ENCODE data around the gene PDE8B. TPM values are rescaled to one million over a fixed set of nuclear protein-coding genes. Genes with fewer than 3 reads are reported as not detected.

Gene PDE8B
- polyA plus RNA-seq, 1 donor (not counting 4 experiments of a cell fraction or from before 2014, with no cell fraction given), result not detected

DNA sequence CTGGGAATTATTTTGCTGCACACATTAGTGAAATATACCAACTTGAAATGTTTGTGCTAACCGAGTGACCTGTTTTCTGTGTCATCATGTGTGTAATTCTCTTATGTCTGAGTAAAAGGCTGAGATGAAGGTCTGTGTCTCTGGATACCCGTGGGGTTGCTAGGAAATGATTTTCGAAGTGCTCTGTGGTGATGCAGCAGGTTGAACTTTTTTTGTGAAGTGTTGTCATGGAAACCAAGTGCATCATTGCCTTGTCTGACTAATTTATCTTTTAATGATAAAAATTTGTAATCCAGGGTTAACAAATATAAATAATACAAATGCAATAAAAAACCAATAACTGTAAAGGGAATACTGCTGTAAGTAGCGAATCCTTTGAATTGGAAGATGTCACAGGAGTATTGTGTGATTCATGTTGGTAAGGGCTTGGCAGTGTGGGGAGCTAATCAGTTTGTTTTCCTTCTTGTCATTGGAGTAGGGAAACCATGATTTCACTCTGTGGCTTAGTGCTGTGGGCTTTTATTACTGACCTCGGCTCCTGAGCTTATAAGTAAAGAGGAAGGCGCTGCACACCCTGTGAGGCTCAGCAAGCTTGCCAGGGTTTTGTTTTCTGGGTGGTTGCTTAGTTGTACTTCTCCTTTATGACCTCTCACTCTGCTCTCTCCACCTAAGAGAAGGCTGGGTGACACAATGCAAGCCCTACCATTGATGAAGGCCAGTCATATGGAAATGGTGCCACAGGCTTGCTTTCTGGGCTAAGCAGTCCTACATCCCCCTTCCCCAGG lies 22.3 kb downstream of the PDE8B start:
- Histone ChIP-seq H3K4me3 (ENCODE audit: control insufficient read depth in 2 of 3, extremely low read depth in 1 of 3, insufficient read depth in 2 of 3, low read depth in 1 of 3, low read length in 3 of 3) (no peak overlapping the region), H3K9ac (ENCODE audit: control insufficient read depth, extremely low read depth, insufficient read depth, low read length) (no peak overlapping the region), H3K9me3 (ENCODE audit: control insufficient read depth, low read depth, low read length) (no peaks in the 10 kb centered on the region), H3K4me1 (ENCODE audit: control insufficient read depth, extremely low read depth, insufficient read depth, low read length) (no peaks in the 10 kb centered on the region), H3K4me2 (ENCODE audit: control insufficient read depth, extremely low read depth, insufficient read depth, low read depth, low read length) (no peak overlapping the region), H3K9me1 (ENCODE audit: control insufficient read depth, extremely low read depth, insufficient read depth, low read length) (no peaks in the 10 kb centered on the region), H3K27me3 (ENCODE audit: control insufficient read depth, extremely low read depth, insufficient read depth, low read length) (no peaks in the 10 kb centered on the region), H4K20me1 (ENCODE audit: control insufficient read depth, extremely low read depth, insufficient read depth, low read length) (no peaks in the 10 kb centered on the region), H3K79me2 (ENCODE audit: control insufficient read depth, insufficient read depth, low read length) (no peaks in the 10 kb centered on the region), H3K36me3 (ENCODE audit: control insufficient read depth in 2 of 2, extremely low read depth in 1 of 2, insufficient read depth in 2 of 2, low read length in 2 of 2) (no peaks in the 10 kb centered on the region), H2AFZ (ENCODE audit: control insufficient read depth, low read length) (no peak overlapping the region), H3K27ac (ENCODE audit: control insufficient read depth, insufficient read depth, low read length) (no peak overlapping the region)
- TF ChIP-seq CTCF (optimal IDR thresholded peaks at IDR 0.05 in 1 of 3, IDR thresholded peaks at IDR 0.05 in 1 of 3, conservative IDR thresholded peaks at IDR 0.05 in 1 of 3; ENCODE audit: extremely low read depth in 1 of 3, insufficient read depth in 2 of 3, low read length in 3 of 3) (no peak), EZH2 (IDR thresholded peaks at IDR 0.05; ENCODE audit: low read length) (no peak)
- dilution Hi-C loops (cut with MboI; ENCODE audit: extremely low pct_ligation_motif_present, low sequenced_read_pairs), result no loop called here
- DNase-seq (ENCODE audit: low read depth, low spot score), result no peak
- FAIRE-seq, result no peak

GRCh38 chr5:77235846-77236721 lies 25.6 kb downstream of the PDE8B start:
- H3K79me2 ChIP-seq (ENCODE audit: control insufficient read depth, insufficient read depth, low read length), result no peaks in the 10 kb centered on the region
- TF ChIP-seq CTCF (optimal IDR thresholded peaks at IDR 0.05 in 1 of 3, IDR thresholded peaks at IDR 0.05 in 1 of 3, conservative IDR thresholded peaks at IDR 0.05 in 1 of 3; ENCODE audit: extremely low read depth in 1 of 3, insufficient read depth in 2 of 3, low read length in 3 of 3) (no peak), EZH2 (IDR thresholded peaks at IDR 0.05; ENCODE audit: low read length) (no peak)
- H3K9me1 ChIP-seq (ENCODE audit: control insufficient read depth, extremely low read depth, insufficient read depth, low read length), result no peaks in the 10 kb centered on the region
- H2AFZ ChIP-seq (ENCODE audit: control insufficient read depth, low read length), result no peak overlapping the region
- no peaks in the 10 kb centered on the region for H4K20me1 ChIP-seq (ENCODE audit: control insufficient read depth, extremely low read depth, insufficient read depth, low read length)
- H3K4me1 ChIP-seq (ENCODE audit: control insufficient read depth, extremely low read depth, insufficient read depth, low read length), result no peaks in the 10 kb centered on the region
- FAIRE-seq (no peak), DNase-seq (ENCODE audit: low read depth, low spot score) (no peak)
- H3K9me3 ChIP-seq (ENCODE audit: control insufficient read depth, low read depth, low read length), result no peaks in the 10 kb centered on the region
- no peaks in the 10 kb centered on the region for H3K36me3 ChIP-seq (ENCODE audit: control insufficient read depth in 2 of 2, extremely low read depth in 1 of 2, insufficient read depth in 2 of 2, low read length in 2 of 2)
- H3K4me2 ChIP-seq (ENCODE audit: control insufficient read depth, extremely low read depth, insufficient read depth, low read depth, low read length), result no peak overlapping the region
- no peak overlapping the region for H3K4me3 ChIP-seq (ENCODE audit: control insufficient read depth in 2 of 3, extremely low read depth in 1 of 3, insufficient read depth in 2 of 3, low read depth in 1 of 3, low read length in 3 of 3)
- H3K9ac ChIP-seq (ENCODE audit: control insufficient read depth, extremely low read depth, insufficient read depth, low read length), result no peak overlapping the region
- dilution Hi-C loops (cut with MboI; ENCODE audit: extremely low pct_ligation_motif_present, low sequenced_read_pairs), result no loop called here
- no peaks in the 10 kb centered on the region for H3K27me3 ChIP-seq (ENCODE audit: control insufficient read depth, extremely low read depth, insufficient read depth, low read length)
- H3K27ac ChIP-seq (ENCODE audit: control insufficient read depth, insufficient read depth, low read length), result no peak overlapping the region

All from keratinocyte (primary cell).